Right lobe of liver (tissue), 6 donors: ENCODE measurements around the gene TTLL10. TPM values are rescaled to one million over a fixed set of nuclear protein-coding genes. Genes with fewer than 3 reads are reported as not detected.

Experiments used
- ATAC-seq, 4 donors: fragments of 200-7000 bp; cut with Tn5 transposase; one replicate each; pipeline ENCODE4 v1.9.1; 2020; ENCODE audit warnings: mild to moderate bottlenecking in 4 of 4, moderate library complexity in 4 of 4
- DNase-seq, 3 donors: peaks; one replicate each; pipeline ENCODE4 v3.0.0-alpha.2; 2020
- H3K27ac ChIP-seq, 3 donors: fragments of 200-600 bp; one replicate each; pipeline ENCODE4 v1.8.0; 2022
- H3K27me3 ChIP-seq, 2 donors: fragments of 200-600 bp; one replicate each; pipeline ENCODE4 v1.8.0; 2022
- H3K36me3 ChIP-seq, 4 donors: fragments of 200-600 bp; sonication (generic) in 1 of 4; one replicate each; pipeline versions ENCODE4 v1.5.1 to v1.8.0; 2017 to 2022; ENCODE audit warnings: control low read depth in 1 of 4
- H3K4me1 ChIP-seq, 4 donors: fragments of 200-600 bp; sonication (generic) in 1 of 4; one replicate each; pipeline versions ENCODE4 v1.5.1 to v1.8.0; 2017 to 2022; ENCODE audit warnings: control low read depth in 1 of 4
- H3K4me3 ChIP-seq, 3 donors: fragments of 200-600 bp; one replicate each; pipeline ENCODE4 v1.8.0; 2022
- H3K9me3 ChIP-seq, 4 donors: fragments of 200-600 bp; sonication (generic) in 1 of 4; one replicate each; pipeline versions ENCODE4 v1.5.1 to v1.8.0; 2017 to 2022; ENCODE audit warnings: control low read depth in 1 of 4
- CTCF ChIP-seq, 4 donors: fragments of 200-600 bp in 3 of 4; fragments of 450-650 bp in 1 of 4; IDR thresholded peaks; one replicate each; pipeline versions ENCODE4 v1.5.1 to v1.8.0; 2016 to 2022; ENCODE audit warnings: antibody characterized with exemption in 4 of 4, mild to moderate bottlenecking in 2 of 4
- POLR2A ChIP-seq: fragments of 450-650 bp; IDR thresholded peaks from one replicate; pipeline ENCODE4 v1.6.1; 2017; ENCODE audit warnings: antibody characterized with exemption, mild to moderate bottlenecking
- WGBS: methylation state at CpG from one replicate; pipeline ENCODE4 v1.1.6; 2018; ENCODE audit warnings: low coverage, low lambda C conversion rate; ENCODE audit not compliant: insufficient coverage; ENCODE audit errors: missing lambda C conversion rate; 5-methylcytosine and 5-hydroxymethylcytosine counted together
- intact Hi-C, 2 donors: fragments of 100-400 bp; cut with DNase I; formaldehyde crosslinking; loops; one replicate each; pipeline versions ENCODE4 v1.11.2 to v1.14.1; 2022
- total RNA-seq, 6 experiments: library from RNA; depleted of rRNA in 2 of 6; stranded (reverse); fragments of >200 nt in 2 of 6; fragmentation: NEBNext Ultra II Directional in 3 of 6; extraction: Animal tissue kit (Norgen Biotek cat#: 25700) in 3 of 6; gene quantifications; one replicate each; pipeline versions ENCODE4 v1.1.0 to v1.2.4, GENCODE V29; 2016 to 2023
- donor health status: DM: no; HTN: yes; CAD: no.
- donor health status: DM: no; HTN: no; CAD: no.
- donor health status: DM: no; HTN: no; CAD: no.
- donor health status: DM: no; HTN: yes; CAD: no.
- donor health status: DM: no; HTN: yes; CAD: no.

TTLL10 gene
- total RNA-seq, 6 experiments from 2014 or later = not detected

GRCh38 chr1:1136547-1137230 lies 37.0 kb upstream of the TTLL10 start:
- peak in 1 of 4 donors; percentile 11 for ATAC-seq
- 39% methylated on average over 5 of the region's 48 CpGs for WGBS
- Histone ChIP-seq H3K4me1 (no peaks in the 10 kb centered on the region), H3K27me3 (no peaks in the 10 kb centered on the region), H3K36me3 (no peaks in the 10 kb centered on the region), H3K4me3 (no peak overlapping the region), H3K9me3 (no peaks in the 10 kb centered on the region), H3K27ac (no peak overlapping the region)
- DNase-seq = no peak
- intact Hi-C loops = no loop called here
- TF ChIP-seq CTCF (IDR thresholded peaks at IDR 0.05) (no peak), POLR2A (no peak)

GRCh38 chr1:1137256-1138045 lies 36.2 kb upstream of the TTLL10 start:
- Histone ChIP-seq H3K4me1 (no peaks in the 10 kb centered on the region), H3K36me3 (no peaks in the 10 kb centered on the region), H3K27ac (no peak overlapping the region), H3K27me3 (no peaks in the 10 kb centered on the region), H3K9me3 (no peaks in the 10 kb centered on the region), H3K4me3 (no peak overlapping the region)
- intact Hi-C loops = no loop called here
- DNase-seq (no peak), ATAC-seq (peak in 2 of 4 donors; percentile 27 to 56)
- no peak for TF ChIP-seq POLR2A
- TF ChIP-seq CTCF (IDR thresholded peaks at IDR 0.05) = no peak
- 35% methylated on average over 4 of the region's 36 CpGs for WGBS

DNA sequence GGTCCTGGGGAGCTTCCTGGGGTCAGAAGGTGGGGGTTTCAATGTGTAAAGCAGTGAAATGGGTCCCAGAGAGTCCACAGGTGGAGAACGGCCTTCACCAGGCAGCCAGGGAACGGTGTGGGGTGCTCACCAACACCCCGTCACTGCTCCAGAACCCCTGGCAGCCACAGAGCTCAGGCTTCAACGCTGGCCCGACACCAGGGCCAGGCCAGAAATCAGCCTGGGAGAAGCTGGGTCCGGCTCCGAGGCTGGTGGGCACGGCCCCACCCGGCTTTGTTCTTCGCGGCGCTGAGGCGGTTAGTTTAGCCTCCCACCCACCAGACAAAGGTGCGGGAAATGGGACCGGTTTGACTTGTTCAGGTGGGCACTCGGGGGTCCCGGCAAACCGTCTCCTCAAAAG lies 33.0 kb upstream of the TTLL10 start:
- WGBS = no CpG with 5 or more reads among the region's 18 CpGs
- H3K36me3 ChIP-seq = no peaks in the 10 kb centered on the region
- no peaks in the 10 kb centered on the region for H3K4me1 ChIP-seq
- TF ChIP-seq CTCF (IDR thresholded peaks at IDR 0.05) (no peak), POLR2A (no peak)
- intact Hi-C loops = no loop called here
- DNase-seq = no peak
- no peak overlapping the region for H3K4me3 ChIP-seq
- no peak for ATAC-seq
- H3K27me3 ChIP-seq = no peaks in the 10 kb centered on the region
- no peak overlapping the region for H3K27ac ChIP-seq
- no peaks in the 10 kb centered on the region for H3K9me3 ChIP-seq

- Histone ChIP-seq H3K4me3 (no peak overlapping the region), H3K9me3 (no peaks in the 10 kb centered on the region), H3K27me3 (no peaks in the 10 kb centered on the region), H3K36me3 (no peaks in the 10 kb centered on the region), H3K27ac (no peak overlapping the region), H3K4me1 (no peaks in the 10 kb centered on the region)
- 77% methylated on average over 20 of the region's 25 CpGs for WGBS
- no peak for ATAC-seq
- TF ChIP-seq CTCF (IDR thresholded peaks at IDR 0.05) = no peak
- no peak for TF ChIP-seq POLR2A
- intact Hi-C loops = no loop called here
- DNase-seq = no peak
Measured at GRCh38 chr1:1141244-1141910, 32.3 kb upstream of the TTLL10 start.
